Peyer's patch (tissue), 4 donors: ENCODE data around the gene TSPAN17. TPM values are rescaled to one million over a fixed set of nuclear protein-coding genes. Genes with fewer than 3 reads are reported as not detected.

Experiments used
- DNase-seq, 3 donors: peaks; one replicate each; pipeline ENCODE4 v3.0.0-alpha.2; 2017 to 2019
- H3K27ac ChIP-seq, 4 donors: fragments of 200-600 bp; sonication (generic); one replicate each; pipeline ENCODE4 v1.5.1; 2016 to 2019
- H3K27me3 ChIP-seq, 2 donors: fragments of 200-600 bp; sonication (generic); one replicate each; pipeline ENCODE4 v1.5.1; 2019
- H3K36me3 ChIP-seq, 3 donors: fragments of 200-600 bp; sonication (generic); one replicate each; pipeline ENCODE4 v1.5.1; 2016 to 2019
- H3K4me1 ChIP-seq, 4 donors: fragments of 200-600 bp; sonication (generic); one replicate each; pipeline ENCODE4 v1.5.1; 2016 to 2019
- H3K4me3 ChIP-seq, 4 donors: fragments of 200-600 bp; sonication (generic); 1 replicate in 3 of 4; 2 replicates in 1 of 4; pipeline ENCODE4 v1.5.1; 2016 to 2019; ENCODE audit warnings: mild to moderate bottlenecking in 1 of 4
- H3K9me3 ChIP-seq, 4 donors: fragments of 200-600 bp; sonication (generic); one replicate each; pipeline ENCODE4 v1.5.1; 2016 to 2019; ENCODE audit warnings: mild to moderate bottlenecking in 1 of 4
- POLR2A ChIP-seq, 2 donors: fragments of 450-650 bp; IDR thresholded peaks; one replicate each; pipeline ENCODE4 v1.5.1; 2017; ENCODE audit warnings: antibody characterized with exemption in 2 of 2, mild to moderate bottlenecking in 2 of 2, moderate library complexity in 2 of 2
- total RNA-seq, 4 donors: library from RNA; depleted of rRNA; stranded (reverse); fragments of >200 nt; gene quantifications; one replicate each; pipeline ENCODE4 v1.1.0, GENCODE V29; 2016
- TF ChIP-seq, protein P1 (sequence below), 6 experiments: fragments of 450-650 bp in 4 of 6; fragments of 200-600 bp in 2 of 6; sonication (generic) in 1 of 6; IDR thresholded peaks; one replicate each; pipeline ENCODE4 v1.5.1; 2017 to 2019; ENCODE audit warnings: antibody characterized with exemption in 6 of 6, mild to moderate bottlenecking in 3 of 6, moderate library complexity in 1 of 6

TSPAN17 gene
- total RNA-seq, 4 donors from 2014 or later: 25.4 to 33.8 (median 28.7) TPM

DNA sequence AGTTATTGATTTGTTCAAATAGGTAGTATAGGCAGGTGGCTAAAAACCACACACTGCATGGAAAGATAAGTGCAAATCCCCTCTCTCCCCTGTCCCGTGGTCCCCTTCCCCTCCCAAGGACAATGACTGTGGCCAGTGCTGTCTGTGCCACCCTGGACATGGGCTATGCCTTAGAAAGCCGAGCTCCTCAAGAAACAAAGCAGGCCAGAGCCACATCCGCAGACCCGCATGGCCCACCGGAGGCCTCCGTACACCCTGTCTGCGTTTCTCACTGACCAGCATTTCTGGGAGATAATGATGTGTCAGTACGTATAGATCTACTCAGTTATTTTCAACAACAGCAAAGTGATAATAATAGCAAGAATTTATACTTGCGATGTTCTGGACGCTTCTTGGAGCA is 16.3 kb downstream of the TSPAN17 start:
- Histone ChIP-seq H3K9me3 (no peaks in the 10 kb centered on the region), H3K4me1 (peaks cover 0 to 16% (median 10%) of the 10 kb centered on the region in 4 donors), H3K4me3 (no peak overlapping the region), H3K27ac (no peak overlapping the region), H3K36me3 (no peaks in the 10 kb centered on the region), H3K27me3 (no peaks in the 10 kb centered on the region)
- no peak for DNase-seq
- TF ChIP-seq, protein P1, sequence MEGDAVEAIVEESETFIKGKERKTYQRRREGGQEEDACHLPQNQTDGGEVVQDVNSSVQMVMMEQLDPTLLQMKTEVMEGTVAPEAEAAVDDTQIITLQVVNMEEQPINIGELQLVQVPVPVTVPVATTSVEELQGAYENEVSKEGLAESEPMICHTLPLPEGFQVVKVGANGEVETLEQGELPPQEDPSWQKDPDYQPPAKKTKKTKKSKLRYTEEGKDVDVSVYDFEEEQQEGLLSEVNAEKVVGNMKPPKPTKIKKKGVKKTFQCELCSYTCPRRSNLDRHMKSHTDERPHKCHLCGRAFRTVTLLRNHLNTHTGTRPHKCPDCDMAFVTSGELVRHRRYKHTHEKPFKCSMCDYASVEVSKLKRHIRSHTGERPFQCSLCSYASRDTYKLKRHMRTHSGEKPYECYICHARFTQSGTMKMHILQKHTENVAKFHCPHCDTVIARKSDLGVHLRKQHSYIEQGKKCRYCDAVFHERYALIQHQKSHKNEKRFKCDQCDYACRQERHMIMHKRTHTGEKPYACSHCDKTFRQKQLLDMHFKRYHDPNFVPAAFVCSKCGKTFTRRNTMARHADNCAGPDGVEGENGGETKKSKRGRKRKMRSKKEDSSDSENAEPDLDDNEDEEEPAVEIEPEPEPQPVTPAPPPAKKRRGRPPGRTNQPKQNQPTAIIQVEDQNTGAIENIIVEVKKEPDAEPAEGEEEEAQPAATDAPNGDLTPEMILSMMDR (IDR thresholded peaks at IDR 0.05): no peak
- TF ChIP-seq POLR2A (IDR thresholded peaks at IDR 0.05): no peak

DNA sequence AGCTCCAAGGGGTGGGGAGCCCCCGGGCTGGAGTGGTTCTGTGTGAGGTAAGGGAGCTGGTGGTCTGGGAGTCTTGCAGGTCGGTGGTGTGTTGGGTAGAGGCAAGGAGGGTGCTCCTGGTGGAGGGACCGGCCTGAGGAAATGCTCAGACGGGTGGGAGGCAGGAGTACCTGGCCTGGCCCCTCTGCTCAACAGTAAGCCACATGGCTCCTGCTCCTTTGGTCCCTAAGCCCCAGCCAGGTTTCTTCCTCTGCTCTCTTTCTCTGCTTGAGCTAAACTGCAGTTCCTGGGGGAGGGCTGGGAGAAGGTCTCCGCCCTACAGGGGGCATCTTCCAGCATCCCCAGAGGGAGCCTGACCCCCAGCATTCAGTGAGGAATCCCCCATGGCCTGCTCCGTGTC is 17.2 kb downstream of the TSPAN17 start:
- Histone ChIP-seq H3K4me3 (no peak overlapping the region), H3K27me3 (no peaks in the 10 kb centered on the region), H3K36me3 (no peaks in the 10 kb centered on the region), H3K4me1 (peaks cover 0 to 7% (median 3%) of the 10 kb centered on the region in 4 donors), H3K27ac (no peak overlapping the region), H3K9me3 (no peaks in the 10 kb centered on the region)
- DNase-seq: no peak
- TF ChIP-seq, protein P1 (IDR thresholded peaks at IDR 0.05): no peak
- no peak for TF ChIP-seq POLR2A (IDR thresholded peaks at IDR 0.05)

DNA sequence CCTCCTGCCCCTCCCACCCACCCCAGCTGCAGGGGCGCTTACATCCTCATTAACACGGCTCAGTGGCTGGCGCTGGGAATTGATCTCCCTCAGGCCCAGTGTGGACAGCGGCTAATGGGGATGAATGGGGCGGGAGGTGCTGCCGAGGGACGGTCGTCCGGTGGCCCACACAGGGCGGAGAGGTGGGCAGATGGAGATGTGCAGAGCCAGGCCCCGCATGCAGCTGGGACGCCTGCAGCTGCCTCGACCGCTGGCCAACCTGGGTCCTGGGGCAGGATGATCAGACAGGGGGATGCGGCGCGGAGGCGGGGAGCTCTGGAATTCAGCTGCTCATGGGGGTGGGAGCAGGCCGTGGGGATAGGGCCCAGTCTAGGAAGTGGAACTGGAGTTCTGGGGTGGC is 17.6 kb downstream of the TSPAN17 start:
- no peaks in the 10 kb centered on the region for H3K9me3 ChIP-seq
- H3K4me3 ChIP-seq: no peak overlapping the region
- H3K27ac ChIP-seq: no peak overlapping the region
- no peak for TF ChIP-seq POLR2A (IDR thresholded peaks at IDR 0.05)
- TF ChIP-seq, protein P1 (IDR thresholded peaks at IDR 0.05): no peak
- H3K4me1 ChIP-seq: peaks cover 0 to 6% (median 3%) of the 10 kb centered on the region in 4 donors
- H3K36me3 ChIP-seq: no peaks in the 10 kb centered on the region
- DNase-seq: no peak
- H3K27me3 ChIP-seq: no peaks in the 10 kb centered on the region

DNA sequence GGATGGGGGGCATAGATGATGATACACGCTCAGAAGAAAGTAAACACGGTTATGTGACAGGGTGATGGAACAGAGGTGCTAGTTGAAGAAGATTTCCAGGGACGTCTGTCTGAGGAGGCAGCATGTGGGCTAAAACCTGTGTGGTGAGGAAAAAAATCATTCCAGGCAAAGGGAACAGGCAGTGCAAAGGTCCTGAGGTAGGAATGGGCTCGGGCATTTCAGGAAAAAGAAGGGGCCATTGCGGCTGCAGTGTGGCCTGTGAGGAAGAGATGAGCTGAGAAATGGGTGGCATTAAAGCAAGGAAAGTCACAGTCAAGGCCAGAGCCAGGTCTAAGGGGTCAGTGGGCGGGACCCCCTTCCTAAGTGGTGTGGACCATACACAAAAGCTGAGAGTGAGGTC is 18.2 kb downstream of the TSPAN17 start:
- no peaks in the 10 kb centered on the region for H3K9me3 ChIP-seq
- H3K27ac ChIP-seq: no peak overlapping the region
- H3K36me3 ChIP-seq: no peaks in the 10 kb centered on the region
- no peak for DNase-seq
- no peak overlapping the region for H3K4me3 ChIP-seq
- H3K4me1 ChIP-seq: peaks cover 0 to 6% (median 3%) of the 10 kb centered on the region in 4 donors
- H3K27me3 ChIP-seq: no peaks in the 10 kb centered on the region
- TF ChIP-seq POLR2A (IDR thresholded peaks at IDR 0.05): no peak

DNA sequence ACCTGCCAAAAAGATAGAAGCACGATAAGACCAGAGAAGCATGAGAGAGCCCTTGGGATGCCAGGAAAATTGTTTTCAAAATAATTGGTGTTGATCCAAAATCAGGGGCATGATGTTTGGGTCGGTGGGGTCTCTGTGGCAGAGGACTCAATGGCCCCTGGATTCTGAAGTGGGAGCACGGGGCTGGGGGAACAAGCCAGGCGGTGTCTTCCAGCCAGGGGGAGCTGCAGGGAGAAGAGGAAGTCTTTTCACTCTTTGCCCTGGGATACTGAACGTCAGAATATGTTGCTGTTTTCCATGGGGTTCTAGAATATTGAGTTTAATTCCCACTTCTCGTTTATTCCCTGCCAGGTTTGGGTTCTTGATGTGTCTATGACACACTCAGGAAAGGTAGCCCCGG is 20.4 kb downstream of the TSPAN17 start:
- H3K36me3 ChIP-seq: no peaks in the 10 kb centered on the region
- DNase-seq: no peak
- no peaks in the 10 kb centered on the region for H3K27me3 ChIP-seq
- no peaks in the 10 kb centered on the region for H3K9me3 ChIP-seq
- TF ChIP-seq, protein P1 (IDR thresholded peaks at IDR 0.05): no peak
- TF ChIP-seq POLR2A (IDR thresholded peaks at IDR 0.05): no peak
- H3K27ac ChIP-seq: no peak overlapping the region
- H3K4me1 ChIP-seq: no peaks in the 10 kb centered on the region
- H3K4me3 ChIP-seq: no peak overlapping the region

DNA sequence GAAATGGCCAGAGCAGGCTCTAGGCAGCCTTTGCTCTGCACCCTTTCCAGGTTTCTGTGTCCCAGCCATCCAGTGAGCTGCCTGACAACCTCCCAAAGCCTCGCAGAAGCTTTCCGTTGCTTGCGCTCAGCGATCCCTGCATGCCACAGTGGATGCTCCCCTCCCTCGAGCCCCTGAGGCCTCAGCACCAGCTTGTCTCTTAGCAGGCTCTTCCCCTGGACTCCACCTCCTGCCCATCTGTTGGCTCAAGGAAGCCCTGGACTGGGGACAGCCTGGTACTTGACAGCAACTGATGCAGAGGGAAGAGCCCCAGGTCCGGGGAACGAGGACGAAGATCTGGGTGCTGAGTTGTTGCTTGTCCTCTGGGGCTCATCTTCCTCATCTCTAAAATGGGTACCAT is 23.2 kb downstream of the TSPAN17 start:
- no peak for TF ChIP-seq POLR2A (IDR thresholded peaks at IDR 0.05)
- TF ChIP-seq, protein P1 (IDR thresholded peaks at IDR 0.05): no peak
- Histone ChIP-seq H3K9me3 (no peaks in the 10 kb centered on the region), H3K27ac (no peak overlapping the region), H3K27me3 (no peaks in the 10 kb centered on the region), H3K36me3 (no peaks in the 10 kb centered on the region), H3K4me3 (no peak overlapping the region), H3K4me1 (no peaks in the 10 kb centered on the region)
- DNase-seq: no peak
